ENCODE measurements around the gene RBBP4. TPM values are rescaled to one million over a fixed set of nuclear protein-coding genes. Genes with fewer than 3 reads are reported as not detected.
A peak's percentile ranks its signal among the peaks of the same experiment; 100 is the strongest.

Gene RBBP4
- total and polyA plus RNA-seq, 2 of the 13 experiments (the other 11 are each of a cell fraction or from before 2014, with no cell fraction given), result 64.4 to 166 TPM

- peak; percentile 94 for TF ChIP-seq NFAT5 (CRISPR knock-in tag; IDR thresholded peaks at IDR 0.05)
- TF ChIP-seq CCDC6 (CRISPR knock-in tag; IDR thresholded peaks at IDR 0.05), result peak; percentile 58
- 0 out of 2 replicates have a peak, but pooled peaks have one; percentile 5 for TF ChIP-seq ZHX2 (IDR thresholded peaks at IDR 0.05; ENCODE audit: low read depth)
- peak; percentile 54; the same call in 1 of the 2 replicates for TF ChIP-seq ZHX2 (CRISPR knock-in tag; IDR thresholded peaks at IDR 0.05; ENCODE audit: borderline replicate concordance)
- TF ChIP-seq HNRNPL (IDR thresholded peaks at IDR 0.05; ENCODE audit: low read depth, low read length), result 0 out of 2 replicates have a peak, but pooled peaks have one; percentile 60
- peak; percentile 92; the same call in 1 of the 2 replicates for TF ChIP-seq ZNF547 (CRISPR knock-in tag; IDR thresholded peaks at IDR 0.05)
- TF ChIP-seq ISX (CRISPR knock-in tag; conservative IDR thresholded peaks at IDR 0.05), result peak; percentile 62; the same call in 1 of the 2 replicates
- no peak for TF ChIP-seq NBN (conservative IDR thresholded peaks at IDR 0.05)
- TF ChIP-seq ZNF484 (CRISPR knock-in tag; IDR thresholded peaks at IDR 0.05; ENCODE audit: borderline replicate concordance, low read depth), result peak; percentile 55; the same call in 1 of the 2 replicates
- TF ChIP-seq ATF7 (IDR thresholded peaks at IDR 0.05), result no peak
- TF ChIP-seq ATF7 (CRISPR knock-in tag; IDR thresholded peaks at IDR 0.05), result no peak
- TF ChIP-seq FOXO1 (CRISPR knock-in tag; IDR thresholded peaks at IDR 0.05), result peak; percentile 26
- TF ChIP-seq ZNF768 (CRISPR knock-in tag; IDR thresholded peaks at IDR 0.05), result no peak; the same call in 1 of the 2 replicates
- no peak for TF ChIP-seq TCF7L2 (IDR thresholded peaks at IDR 0.05; ENCODE audit: low read depth, low read length)
- no peak for TF ChIP-seq TBP (CRISPR knock-in tag; IDR thresholded peaks at IDR 0.05)
- TF ChIP-seq ZNF124 (CRISPR knock-in tag; IDR thresholded peaks at IDR 0.05), result no peak
- TF ChIP-seq ZNF775 (CRISPR knock-in tag; IDR thresholded peaks at IDR 0.05; ENCODE audit: borderline replicate concordance), result no peak
- no peak; the same call in 1 of the 2 replicates for TF ChIP-seq JDP2 (CRISPR knock-in tag; IDR thresholded peaks at IDR 0.05; ENCODE audit: borderline replicate concordance)
- TF ChIP-seq AGO1 (IDR thresholded peaks at IDR 0.05; ENCODE audit: low read depth, low read length, poor library complexity, severe bottlenecking), result no peak
- TF ChIP-seq ZNF549 (CRISPR knock-in tag; IDR thresholded peaks at IDR 0.05), result no peak
- TF ChIP-seq SMC3 (IDR thresholded peaks at IDR 0.05; ENCODE audit: low read length), result no peak
Measured at GRCh38 chr1:32650752-32651460, at the start of gene RBBP4 (continued).
